Astrocyte (in vitro differentiated cells and primary cell): ENCODE measurements around the gene MST1. TPM values are rescaled to one million over a fixed set of nuclear protein-coding genes. Genes with fewer than 3 reads are reported as not detected.

ENCODE experiments used
- DNase-seq: peaks from one replicate; pipeline ENCODE4 v3.0.0-alpha.2; 2010; ENCODE audit warnings: low read depth
- FAIRE-seq: peaks from 2 replicates; lab custom pipeline; 2011; peaks lifted over from hg19 to GRCh38; lab: Jason Lieb, UNC
- H2AFZ ChIP-seq: 2 replicates; pipeline ENCODE4 v1.6.0; 2012; ENCODE audit warnings: low read depth, low read length, inconsistent platforms
- H3K27ac ChIP-seq: 2 replicates; pipeline ENCODE4 v1.5.1; 2011; ENCODE audit warnings: low read depth, low read length, inconsistent platforms
- H3K27me3 ChIP-seq: 2 replicates; pipeline ENCODE4 v1.6.0; 2011; ENCODE audit warnings: low read length, inconsistent platforms; ENCODE audit not compliant: insufficient read depth
- H3K36me3 ChIP-seq: 2 replicates; pipeline ENCODE4 v1.5.1; 2011; ENCODE audit warnings: low read length, inconsistent platforms; ENCODE audit not compliant: insufficient read depth
- H3K4me1 ChIP-seq: 2 replicates; pipeline ENCODE4 v1.5.1; 2011; ENCODE audit warnings: low read length, inconsistent platforms; ENCODE audit not compliant: insufficient read depth
- H3K4me2 ChIP-seq: 2 replicates; pipeline ENCODE4 v1.6.0; 2012; ENCODE audit warnings: low read length, inconsistent platforms
- H3K4me3 ChIP-seq: 2 replicates; pipeline ENCODE4 v1.5.1; 2011; ENCODE audit warnings: low read depth, mild to moderate bottlenecking, low read length, inconsistent platforms; ENCODE audit not compliant: insufficient read depth
- H3K79me2 ChIP-seq: 2 replicates; pipeline ENCODE4 v1.6.0; 2012; ENCODE audit warnings: mild to moderate bottlenecking, low read length, inconsistent platforms; ENCODE audit not compliant: insufficient read depth
- H3K9ac ChIP-seq: 2 replicates; pipeline ENCODE4 v1.6.0; 2012; ENCODE audit warnings: mild to moderate bottlenecking, low read length, inconsistent platforms
- H3K9me3 ChIP-seq: 2 replicates; pipeline ENCODE4 v1.5.1; 2012; ENCODE audit warnings: low read depth, mild to moderate bottlenecking, low read length, inconsistent platforms; ENCODE audit not compliant: insufficient read depth
- H4K20me1 ChIP-seq: 2 replicates; pipeline ENCODE4 v1.6.0; 2012; ENCODE audit warnings: low read length, inconsistent platforms; ENCODE audit not compliant: insufficient read depth
- H3K27ac Mint-ChIP-seq: one replicate; pipeline ENCODE4 v1.8.0; 2021; ENCODE audit warnings: mild to moderate bottlenecking, mixed read lengths; ENCODE audit not compliant: unreplicated experiment
- H3K27me3 Mint-ChIP-seq: one replicate; pipeline ENCODE4 v1.8.0; 2021; ENCODE audit warnings: low read depth, mixed read lengths; ENCODE audit not compliant: unreplicated experiment
- H3K36me3 Mint-ChIP-seq: one replicate; pipeline ENCODE4 v1.8.0; 2021; ENCODE audit warnings: low read depth, mixed read lengths; ENCODE audit not compliant: unreplicated experiment
- H3K4me1 Mint-ChIP-seq: one replicate; pipeline ENCODE4 v1.8.0; 2021; ENCODE audit warnings: low read depth, mixed read lengths; ENCODE audit not compliant: unreplicated experiment
- H3K4me3 Mint-ChIP-seq: one replicate; pipeline ENCODE4 v1.8.0; 2021; ENCODE audit warnings: mild to moderate bottlenecking, moderate library complexity, mixed read lengths; ENCODE audit not compliant: unreplicated experiment
- H3K9me3 Mint-ChIP-seq: one replicate; pipeline ENCODE4 v1.8.0; 2021; ENCODE audit warnings: mild to moderate bottlenecking, mixed read lengths; ENCODE audit not compliant: unreplicated experiment
- EZH2 ChIP-seq: IDR thresholded peaks from 2 replicates; pipeline ENCODE4 v1.6.1; 2012; ENCODE audit warnings: mild to moderate bottlenecking, low read length, inconsistent platforms; ENCODE audit not compliant: insufficient read depth
- total RNA-seq: library from RNA; stranded (reverse); gene quantifications from 2 replicates; pipeline ENCODE4 v1.2.1, GENCODE V29; 2021
- TF ChIP-seq, protein P1 (sequence below): IDR thresholded peaks from 2 replicates; pipeline ENCODE4 v1.5.1; 2011; ENCODE audit warnings: low read depth, mild to moderate bottlenecking, inconsistent platforms, low read length, moderate library complexity; ENCODE audit not compliant: insufficient read depth

MST1 gene
- total RNA-seq, 1 donor from 2014 or later = 9.3 TPM

DNA sequence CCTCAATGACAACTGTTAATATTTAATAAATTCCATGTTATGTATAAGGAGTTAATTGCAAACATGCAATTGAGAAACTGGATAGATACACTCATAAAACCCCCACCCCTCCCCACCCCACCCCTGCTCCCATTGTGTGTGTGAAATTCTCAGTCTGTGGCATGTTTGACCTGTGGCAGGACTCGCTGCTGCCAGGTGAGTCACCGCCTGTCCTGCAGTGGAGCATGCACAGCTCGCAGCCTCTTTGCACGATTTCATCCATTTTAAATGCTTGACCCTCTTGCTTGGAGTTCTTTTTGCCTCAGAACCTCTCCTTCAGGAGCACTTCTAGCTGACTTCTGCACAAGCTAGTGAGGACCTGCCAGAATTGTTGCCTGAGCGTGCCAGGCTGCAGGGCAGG lies 20.4 kb downstream of the MST1 start:
- Histone ChIP-seq H2AFZ (no peak overlapping the region), H3K4me3 (no peak overlapping the region), H3K9ac (no peak overlapping the region), H3K79me2 (peaks cover 7% of the 10 kb centered on the region), H3K4me1 (peaks cover 19% of the 10 kb centered on the region), H3K27ac (no peak overlapping the region), H3K36me3 (no peaks in the 10 kb centered on the region), H3K9me3 (no peaks in the 10 kb centered on the region), H3K4me2 (peak overlapping the region; percentile 51), H4K20me1 (peaks cover 5% of the 10 kb centered on the region), H3K27me3 (no peaks in the 10 kb centered on the region)
- H3K27me3 Mint-ChIP-seq = peaks cover 2% of the 10 kb centered on the region
- FAIRE-seq (no peak), DNase-seq (peak; percentile 41)
- no peaks in the 10 kb centered on the region for H3K9me3 Mint-ChIP-seq
- H3K4me3 Mint-ChIP-seq = no peak overlapping the region
- peaks cover 16% of the 10 kb centered on the region for H3K4me1 Mint-ChIP-seq
- no peaks in the 10 kb centered on the region for H3K36me3 Mint-ChIP-seq
- no peak for TF ChIP-seq EZH2
- TF ChIP-seq, protein P1, sequence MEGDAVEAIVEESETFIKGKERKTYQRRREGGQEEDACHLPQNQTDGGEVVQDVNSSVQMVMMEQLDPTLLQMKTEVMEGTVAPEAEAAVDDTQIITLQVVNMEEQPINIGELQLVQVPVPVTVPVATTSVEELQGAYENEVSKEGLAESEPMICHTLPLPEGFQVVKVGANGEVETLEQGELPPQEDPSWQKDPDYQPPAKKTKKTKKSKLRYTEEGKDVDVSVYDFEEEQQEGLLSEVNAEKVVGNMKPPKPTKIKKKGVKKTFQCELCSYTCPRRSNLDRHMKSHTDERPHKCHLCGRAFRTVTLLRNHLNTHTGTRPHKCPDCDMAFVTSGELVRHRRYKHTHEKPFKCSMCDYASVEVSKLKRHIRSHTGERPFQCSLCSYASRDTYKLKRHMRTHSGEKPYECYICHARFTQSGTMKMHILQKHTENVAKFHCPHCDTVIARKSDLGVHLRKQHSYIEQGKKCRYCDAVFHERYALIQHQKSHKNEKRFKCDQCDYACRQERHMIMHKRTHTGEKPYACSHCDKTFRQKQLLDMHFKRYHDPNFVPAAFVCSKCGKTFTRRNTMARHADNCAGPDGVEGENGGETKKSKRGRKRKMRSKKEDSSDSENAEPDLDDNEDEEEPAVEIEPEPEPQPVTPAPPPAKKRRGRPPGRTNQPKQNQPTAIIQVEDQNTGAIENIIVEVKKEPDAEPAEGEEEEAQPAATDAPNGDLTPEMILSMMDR = no peak
- H3K27ac Mint-ChIP-seq = no peak overlapping the region

DNA sequence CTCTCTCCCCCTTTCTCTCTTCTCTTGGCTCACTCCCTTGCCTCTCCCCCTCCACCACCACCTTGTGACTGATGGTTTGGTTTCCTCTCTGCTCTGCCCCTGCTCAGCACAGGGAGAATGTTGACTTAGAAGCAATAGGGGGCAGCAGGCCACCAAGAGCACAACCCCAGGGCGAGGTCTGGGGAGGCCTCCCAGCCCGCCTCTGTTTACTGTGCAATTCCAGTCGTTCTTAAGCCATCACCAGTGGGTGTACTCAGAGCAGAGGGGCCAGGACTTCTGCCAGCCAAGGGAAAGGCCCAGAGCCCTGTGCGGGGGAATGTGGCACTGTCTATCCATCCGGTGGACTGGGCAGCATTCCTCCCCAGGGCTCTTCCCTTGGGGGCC lies 20.9 kb downstream of the MST1 start:
- Mint-ChIP-seq H3K36me3 (no peaks in the 10 kb centered on the region), H3K27me3 (peaks cover 2% of the 10 kb centered on the region), H3K4me1 (peaks cover 16% of the 10 kb centered on the region), H3K27ac (no peak overlapping the region), H3K9me3 (no peaks in the 10 kb centered on the region), H3K4me3 (peak overlapping the region; percentile 5)
- Histone ChIP-seq H3K4me2 (peak overlapping the region; percentile 25), H3K9ac (peak overlapping the region; percentile 33), H3K27me3 (no peaks in the 10 kb centered on the region), H4K20me1 (peaks cover 5% of the 10 kb centered on the region), H3K4me3 (no peak overlapping the region), H3K9me3 (no peaks in the 10 kb centered on the region), H3K27ac (no peak overlapping the region), H3K36me3 (no peaks in the 10 kb centered on the region), H3K79me2 (peaks cover 5% of the 10 kb centered on the region), H3K4me1 (peaks cover 17% of the 10 kb centered on the region), H2AFZ (no peak overlapping the region)
- no peak for TF ChIP-seq EZH2
- TF ChIP-seq, protein P1 = no peak
- DNase-seq (no peak), FAIRE-seq (no peak)

DNA sequence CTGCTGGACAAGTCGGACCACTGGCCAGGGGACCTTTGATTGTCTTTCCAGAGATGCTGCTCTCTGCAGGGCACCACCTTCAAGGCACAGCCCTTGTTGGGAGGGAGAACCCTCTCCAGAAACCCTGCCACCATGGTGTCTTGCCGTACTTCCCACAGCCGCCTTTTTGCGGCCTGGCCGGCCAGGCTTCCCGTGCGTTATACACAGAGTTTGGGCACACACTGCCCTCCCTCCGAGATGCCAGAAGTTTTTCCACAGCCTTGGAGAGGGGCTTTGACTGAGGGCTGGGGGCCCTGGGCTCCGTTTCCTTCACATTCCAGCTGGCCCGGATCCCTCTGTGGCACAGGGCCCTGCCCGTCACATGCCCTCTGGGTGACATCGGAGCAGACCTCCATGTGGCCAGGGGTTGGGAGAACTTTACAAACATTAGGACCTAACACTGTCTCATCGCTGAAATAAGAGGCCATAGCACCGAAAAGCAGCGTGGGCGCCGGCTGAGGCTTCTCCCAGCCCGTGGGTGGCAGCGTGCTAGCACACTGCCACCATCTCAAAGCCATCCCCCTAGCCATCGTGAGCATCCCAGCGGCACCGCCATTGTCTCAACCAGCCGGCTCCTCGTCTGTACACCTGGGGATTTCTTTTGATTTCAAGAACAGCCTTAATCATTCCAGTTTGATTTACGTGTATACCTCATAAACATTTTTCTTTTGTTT lies 21.4 kb downstream of the MST1 start:
- H3K27ac Mint-ChIP-seq = no peak overlapping the region
- peak overlapping the region; percentile 5 for H3K4me3 Mint-ChIP-seq
- DNase-seq = no peak
- no peaks in the 10 kb centered on the region for H3K36me3 Mint-ChIP-seq
- Histone ChIP-seq H3K4me1 (peaks cover 12% of the 10 kb centered on the region), H3K9ac (peak overlapping the region; percentile 33), H3K27me3 (no peaks in the 10 kb centered on the region), H3K79me2 (no peaks in the 10 kb centered on the region), H3K27ac (no peak overlapping the region), H3K4me3 (no peak overlapping the region), H4K20me1 (peaks cover 5% of the 10 kb centered on the region), H3K36me3 (no peaks in the 10 kb centered on the region), H3K4me2 (peak overlapping the region; percentile 25), H2AFZ (no peak overlapping the region), H3K9me3 (no peaks in the 10 kb centered on the region)
- FAIRE-seq = no peak
- H3K9me3 Mint-ChIP-seq = no peaks in the 10 kb centered on the region
- peaks cover 2% of the 10 kb centered on the region for H3K27me3 Mint-ChIP-seq
- no peak for TF ChIP-seq EZH2
- TF ChIP-seq, protein P1 = no peak
- H3K4me1 Mint-ChIP-seq = peaks cover 16% of the 10 kb centered on the region
